ENCODE data around the gene ADCY3.

ADCY3 gene

GRCh38 chr2:24920098-24920808 is at the start of gene ADCY3:
ADCY3 (minus strand) TSS chr2:24920237; CDS start chr2:24918987, 1,250 bp downstream.
- no peak for DNase-seq

GRCh38 chr2:24969784-24970183 is 49.7 kb upstream of the ADCY3 start:
- DNase-seq = no peak

DNA sequence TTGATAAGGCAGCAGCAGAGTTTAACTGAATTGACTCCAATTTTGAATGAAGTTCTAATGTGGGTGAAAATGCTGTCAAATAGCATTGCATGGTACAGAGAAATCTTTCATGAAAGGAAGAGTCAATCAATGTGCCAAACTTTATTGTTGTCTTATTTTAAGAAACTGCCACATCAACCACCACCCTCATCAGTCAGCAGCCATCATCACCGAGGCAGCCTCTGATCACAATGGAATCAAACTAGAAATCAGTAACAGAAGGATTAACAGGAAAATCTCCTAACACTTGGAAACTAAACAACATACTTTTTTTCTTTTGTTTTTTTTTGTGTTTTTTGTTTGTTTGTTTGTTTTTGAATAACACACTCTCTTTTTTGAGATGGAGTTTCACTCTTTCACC is 41.9 kb upstream of the ADCY3 start:
- DNase-seq = no peak

- DNase-seq = no peak
These were observed 39.7 kb upstream of the ADCY3 start for GRCh38 chr2:24959761-24960160.

DNA sequence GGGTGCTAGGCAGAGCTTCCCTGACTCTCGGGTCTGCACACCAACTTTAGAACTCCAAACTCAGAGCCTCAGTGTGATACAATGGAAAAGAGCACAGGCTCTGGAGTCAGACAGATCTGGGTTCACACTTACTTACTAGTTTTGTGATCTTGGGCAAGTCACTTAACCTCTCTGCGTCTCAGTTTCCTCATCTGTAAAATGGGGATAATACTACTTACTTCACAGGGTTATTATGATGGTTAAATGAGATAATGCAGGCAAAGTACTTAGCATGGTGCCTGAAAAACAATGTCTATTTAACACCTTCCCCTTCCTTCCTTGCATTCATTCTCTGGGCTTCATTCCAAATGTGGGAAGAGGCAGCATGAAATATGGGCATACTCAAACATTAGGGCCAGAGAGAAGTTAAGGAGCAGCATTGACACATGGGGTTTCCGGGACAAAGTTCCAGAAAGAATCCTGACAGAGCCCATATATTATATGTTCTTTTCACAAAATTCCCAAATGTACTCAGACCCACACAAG is 38.4 kb upstream of the ADCY3 start:
- DNase-seq = no peak

- DNase-seq = no peak
These were observed 37.9 kb upstream of the ADCY3 start for GRCh38 chr2:24957976-24958375.

DNA sequence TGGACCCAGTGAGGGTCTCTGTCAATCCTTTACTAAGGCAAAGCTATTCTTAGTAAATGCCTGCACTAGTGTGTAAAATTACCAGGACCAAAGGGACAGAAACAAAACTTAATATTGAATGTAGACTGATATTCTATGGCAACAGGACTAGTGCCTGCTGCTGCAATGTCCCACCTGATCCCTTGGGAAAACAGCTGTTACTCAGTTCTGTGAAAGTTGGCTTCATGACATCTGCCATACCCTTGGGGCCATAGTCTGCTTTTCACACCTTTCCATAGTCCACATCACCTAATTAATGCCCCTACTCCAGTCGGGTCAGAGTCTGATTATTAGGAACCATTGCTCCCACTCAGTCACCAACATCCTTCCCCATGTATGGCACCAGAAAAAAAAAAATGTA is 37.2 kb upstream of the ADCY3 start:
- no peak for DNase-seq

GRCh38 chr2:24955921-24956320 is 35.9 kb upstream of the ADCY3 start:
- DNase-seq = no peak

DNA sequence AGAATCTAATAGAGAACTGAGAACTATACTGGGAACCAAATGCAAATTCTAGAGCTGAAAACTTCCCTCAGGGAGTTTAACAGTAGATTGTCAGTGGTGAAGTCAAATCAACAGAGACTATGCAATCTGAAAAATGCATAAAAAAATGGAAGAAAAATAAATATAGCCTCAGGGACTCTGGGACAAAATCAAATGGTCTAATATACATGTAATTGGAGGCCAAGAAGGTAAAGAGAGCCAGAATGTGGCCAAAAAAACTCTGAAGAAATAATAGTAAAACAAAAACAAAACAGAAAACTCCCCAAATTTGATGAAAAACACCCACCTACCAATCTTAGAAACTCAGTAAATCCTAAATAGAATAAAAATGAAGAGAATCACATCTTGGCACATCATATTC is 35.2 kb upstream of the ADCY3 start:
- no peak for DNase-seq

DNA sequence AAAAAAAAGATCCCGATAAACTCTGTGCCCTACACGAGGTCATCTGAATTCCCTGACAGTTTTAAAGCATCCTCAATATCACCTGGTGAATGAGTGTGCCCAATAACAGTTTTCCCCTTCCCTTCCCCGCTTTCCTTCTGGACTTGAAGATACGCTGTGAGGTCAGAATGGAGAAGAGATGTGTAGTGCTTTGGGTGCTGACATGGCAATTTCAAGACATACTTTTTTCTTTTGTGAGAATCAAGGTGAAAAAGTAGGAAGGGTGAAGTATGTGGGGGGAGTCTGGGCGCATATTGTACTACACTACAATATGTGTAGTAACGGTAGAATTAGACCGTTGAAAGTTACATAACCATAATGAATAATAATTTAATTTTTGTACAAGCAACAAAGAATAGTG is 30.1 kb upstream of the ADCY3 start:
- no peak for DNase-seq

DNA sequence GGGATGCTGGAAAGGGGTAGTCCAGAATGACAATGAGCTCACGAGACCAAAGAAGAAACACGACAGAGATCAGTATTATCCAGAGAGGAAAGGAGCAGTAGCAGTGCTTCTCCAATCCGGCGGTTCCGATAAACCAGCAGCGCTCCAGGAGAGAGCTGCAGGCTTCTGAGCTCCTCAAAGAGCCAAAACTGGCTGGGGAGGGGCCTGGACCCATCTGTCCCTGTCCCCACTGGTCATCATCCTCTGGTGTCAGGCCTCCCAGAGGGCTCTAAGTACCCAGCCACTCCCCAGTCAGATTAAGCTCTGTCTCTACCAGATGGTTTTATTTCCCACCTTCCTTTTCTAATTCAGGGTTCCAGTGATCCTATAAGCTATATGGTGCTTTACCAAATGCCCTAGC is 28.5 kb upstream of the ADCY3 start:
- DNase-seq = no peak

DNA sequence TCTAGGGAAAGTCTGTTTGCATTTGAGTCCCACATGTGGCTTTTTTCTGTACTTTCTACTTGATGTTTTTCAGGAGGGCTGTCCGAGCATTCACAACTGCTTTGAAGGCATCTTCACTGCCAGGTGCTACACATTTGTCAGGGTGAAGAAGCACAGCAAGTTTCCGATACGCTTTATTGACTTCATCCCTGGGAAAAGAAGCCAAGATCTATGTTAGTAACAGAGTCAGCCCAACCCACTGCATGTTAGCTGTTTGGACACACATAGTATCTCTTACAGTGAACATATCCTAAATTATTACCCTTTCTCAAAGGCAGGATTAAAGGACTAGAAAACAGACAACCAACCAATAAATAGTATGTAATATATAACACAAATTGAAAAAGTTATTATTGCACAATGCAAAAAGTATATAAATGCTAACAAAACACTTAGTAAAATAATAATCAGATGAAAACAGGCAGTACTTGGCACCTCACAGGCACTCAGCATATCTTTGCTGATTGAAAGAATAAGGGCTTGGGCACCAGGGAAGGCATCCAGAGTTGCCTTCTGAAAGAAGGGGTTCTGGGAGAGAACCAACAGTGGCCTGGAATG is 27.6 kb upstream of the ADCY3 start:
- no peak for DNase-seq

- no peak for DNase-seq
These were observed 25.9 kb upstream of the ADCY3 start for GRCh38 chr2:24945907-24946306.

DNA sequence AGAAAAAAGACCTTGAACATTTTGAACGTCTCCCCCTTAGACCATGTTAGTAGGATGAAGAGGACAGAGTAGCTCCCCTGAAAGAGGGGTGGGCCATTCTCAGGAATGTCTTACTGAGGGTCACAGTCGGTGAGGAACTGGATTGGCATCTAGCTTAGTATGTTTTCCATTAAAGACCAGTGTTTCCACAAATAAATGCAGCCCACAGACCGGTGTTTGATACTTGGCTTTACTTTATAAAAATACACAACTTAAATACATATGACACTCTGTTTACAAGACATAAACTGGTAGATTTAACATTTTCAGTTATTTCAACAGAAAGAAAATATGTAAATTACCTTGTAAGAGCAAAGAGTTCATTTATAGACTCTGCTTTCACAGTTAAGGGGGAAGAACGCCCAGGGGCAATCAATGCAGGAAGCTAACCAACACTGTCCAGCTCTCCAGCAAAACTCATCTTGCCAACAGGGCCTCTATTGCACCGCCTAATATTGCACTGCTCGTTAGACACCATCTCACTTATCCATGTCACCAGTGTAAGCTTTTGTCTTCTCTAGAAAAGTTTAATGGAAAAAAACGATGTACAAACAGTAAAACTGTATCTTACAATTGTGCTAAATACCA is 23.5 kb upstream of the ADCY3 start:
- DNase-seq = no peak

- no peak for DNase-seq
These were observed 19.3 kb upstream of the ADCY3 start for GRCh38 chr2:24939353-24939752.

GRCh38 chr2:24937236-24937635 is 17.2 kb upstream of the ADCY3 start:
- DNase-seq = no peak

- DNase-seq = no peak
These were observed 15.1 kb upstream of the ADCY3 start for GRCh38 chr2:24935145-24935544.

DNA sequence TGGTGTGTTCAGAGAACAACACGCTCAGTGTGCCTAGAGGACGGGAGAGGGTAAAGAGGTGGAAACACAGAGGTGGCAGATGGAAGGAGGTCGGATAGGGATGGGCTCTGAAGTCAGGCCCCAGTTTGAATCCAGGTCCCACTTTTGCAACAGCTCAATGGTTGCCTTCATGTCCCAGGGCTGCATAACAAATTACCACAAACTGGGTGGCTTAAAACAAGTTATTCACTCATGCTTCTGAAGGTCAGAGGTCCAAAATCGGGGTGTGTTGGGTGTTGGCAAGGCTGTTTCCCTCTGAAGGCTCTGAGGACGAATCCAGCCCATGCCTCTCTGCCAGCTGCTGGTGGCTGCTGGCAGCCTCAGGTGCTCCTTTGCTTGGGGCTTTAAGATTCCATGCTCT is 12.7 kb upstream of the ADCY3 start:
- DNase-seq = no peak

GRCh38 chr2:24930768-24931167 is 10.7 kb upstream of the ADCY3 start:
- DNase-seq = no peak

DNA sequence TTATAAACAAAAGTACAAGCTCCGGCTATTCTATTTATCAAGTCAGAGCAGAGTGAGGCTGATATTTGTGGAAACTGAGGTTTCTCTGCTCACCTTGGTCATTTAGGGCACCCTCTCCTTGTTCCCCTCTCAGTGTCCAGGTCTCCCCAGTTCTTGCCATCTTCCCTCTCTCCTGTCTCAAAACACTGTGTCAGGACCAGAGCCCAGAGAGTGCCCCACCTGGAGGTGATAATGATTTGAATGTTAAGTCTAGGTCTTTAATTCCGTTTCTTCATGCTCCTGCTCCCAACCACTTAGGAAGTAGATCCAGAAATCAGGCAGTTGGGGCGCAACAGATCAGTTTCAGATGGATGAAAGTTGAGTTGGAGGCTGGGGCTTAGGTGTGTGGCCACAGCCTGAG is 9.2 kb upstream of the ADCY3 start:
- DNase-seq = no peak

DNA sequence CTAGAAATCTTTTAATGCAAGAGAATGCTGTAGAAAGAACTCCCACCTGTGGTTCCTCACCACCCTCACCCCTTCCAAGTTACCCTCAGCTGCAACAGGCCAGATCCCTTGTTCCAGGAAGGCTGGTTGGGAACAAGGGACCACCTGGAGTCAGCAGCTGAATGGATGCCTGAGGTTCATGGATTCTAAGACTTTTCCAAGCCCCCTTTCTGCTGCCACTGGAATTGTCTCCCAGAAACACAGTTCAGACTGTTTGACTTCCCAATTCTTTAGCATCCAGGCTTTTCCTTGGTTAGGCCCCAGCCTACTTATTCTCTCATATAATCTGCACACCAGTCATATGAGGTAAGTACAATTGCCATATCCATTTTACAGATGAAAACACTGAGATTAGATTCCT is 8.0 kb upstream of the ADCY3 start:
- DNase-seq = no peak

DNA sequence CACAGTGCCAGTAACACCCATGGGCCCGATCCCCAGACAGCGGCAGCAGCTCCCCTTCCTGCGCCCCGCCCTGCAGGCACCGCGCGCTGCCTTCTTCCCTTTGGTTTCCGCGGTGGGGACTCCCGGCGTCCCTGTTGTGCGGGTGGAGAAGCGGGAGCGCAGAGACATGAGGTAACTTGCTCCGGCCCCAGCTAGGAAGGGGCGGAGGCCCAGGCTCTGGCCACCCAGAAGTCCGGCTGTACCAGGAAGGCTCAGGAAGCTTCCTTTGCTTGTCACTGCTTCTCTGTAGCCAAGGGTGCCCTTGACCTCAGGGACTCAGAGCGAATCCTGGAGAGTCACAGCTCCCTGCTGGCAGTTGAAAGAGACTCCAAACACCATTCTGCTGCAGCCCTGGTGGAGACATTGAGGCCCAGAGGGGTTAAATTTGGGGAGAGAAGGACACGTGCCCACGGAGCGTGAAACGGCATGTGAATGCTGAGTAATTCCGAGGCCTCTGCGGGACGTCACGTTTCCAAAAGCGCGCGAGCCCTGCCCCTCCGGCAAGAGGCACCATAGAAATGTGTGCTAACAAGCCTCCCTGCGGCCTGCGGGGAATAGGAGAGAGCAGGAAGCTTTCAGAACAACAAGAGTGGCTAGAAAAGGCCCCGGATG is 6.7 kb upstream of the ADCY3 start:
- no peak for DNase-seq

GRCh38 chr2:24926220-24926601 is 6.2 kb upstream of the ADCY3 start:
- DNase-seq = no peak

DNA sequence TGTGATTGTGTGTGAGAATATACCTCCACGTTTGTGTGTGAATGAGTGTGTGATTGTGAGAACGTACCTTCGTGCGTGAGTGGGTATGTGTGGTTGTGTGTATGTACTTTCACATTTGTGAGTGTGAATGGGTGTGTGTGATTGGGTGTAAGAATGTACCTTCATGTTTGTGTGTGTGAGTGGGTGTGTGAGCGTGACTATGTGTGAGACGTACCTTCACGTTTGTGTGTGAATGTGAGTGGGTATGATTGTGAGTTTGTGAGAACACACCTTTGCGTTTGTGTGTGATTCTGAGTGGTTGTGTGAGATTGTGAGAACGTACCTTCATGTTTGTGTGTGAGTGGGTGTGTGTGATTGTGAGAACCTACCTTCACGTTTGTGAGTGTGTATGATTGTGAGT is 5.8 kb upstream of the ADCY3 start:
- DNase-seq = no peak
